ENCODE results near the gene GALR3. TPM values are rescaled to one million over a fixed set of nuclear protein-coding genes. Genes with fewer than 3 reads are reported as not detected.

GALR3 gene
- total and polyA plus RNA-seq, 2 of the 8 experiments (the other 6 are each of a cell fraction or from before 2014, with no cell fraction given) = 0.84 to 1.1 TPM

DNA sequence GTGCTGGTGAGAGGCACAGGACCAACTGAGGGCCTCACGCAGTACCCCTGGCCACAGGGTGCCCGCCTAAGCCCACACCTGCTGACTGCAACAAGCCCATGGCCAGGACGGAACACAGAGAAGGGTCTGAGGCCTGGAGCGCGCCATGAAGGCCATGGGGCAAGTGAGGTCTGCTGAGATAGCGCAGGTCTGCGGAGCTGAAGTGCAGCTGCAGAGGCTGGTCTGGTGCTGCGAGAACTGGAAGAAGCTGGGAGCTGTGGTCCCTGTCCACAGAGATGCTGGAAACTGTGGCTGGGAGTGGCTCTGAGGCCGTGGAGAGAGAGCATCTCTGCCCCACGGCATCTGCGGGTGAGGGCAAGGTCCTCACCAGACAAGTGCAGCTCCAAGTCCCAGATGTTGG is 8.3 kb downstream of the GALR3 start (continued):
- TF ChIP-seq ATF2 (IDR thresholded peaks at IDR 0.05; ENCODE audit: low read length) (no peak), SP2 (IDR thresholded peaks at IDR 0.05; ENCODE audit: low read length) (no peak), CHD2 (IDR thresholded peaks at IDR 0.05; ENCODE audit: low read length) (no peak), RFX5 (IDR thresholded peaks at IDR 0.05; ENCODE audit: borderline replicate concordance, low read depth, low read length) (no peak), CHD7 (IDR thresholded peaks at IDR 0.05; ENCODE audit: insufficient replicate concordance, low read length) (no peak), RAD21 (IDR thresholded peaks at IDR 0.05 in 1 of 2, conservative IDR thresholded peaks at IDR 0.05 in 1 of 2; ENCODE audit: low read depth in 2 of 2, low read length in 2 of 2) (no peak)

Measured in H1 (cell line).